ENCODE data around the gene DHX8. TPM values are rescaled to one million over a fixed set of nuclear protein-coding genes. Genes with fewer than 3 reads are reported as not detected.

The DHX8 gene
- total and polyA plus RNA-seq, 10 of the 15 experiments (the other 5 are each of a cell fraction or from before 2014, with no cell fraction given) = 27.6 to 50.4 (median 35.7) TPM

DNA sequence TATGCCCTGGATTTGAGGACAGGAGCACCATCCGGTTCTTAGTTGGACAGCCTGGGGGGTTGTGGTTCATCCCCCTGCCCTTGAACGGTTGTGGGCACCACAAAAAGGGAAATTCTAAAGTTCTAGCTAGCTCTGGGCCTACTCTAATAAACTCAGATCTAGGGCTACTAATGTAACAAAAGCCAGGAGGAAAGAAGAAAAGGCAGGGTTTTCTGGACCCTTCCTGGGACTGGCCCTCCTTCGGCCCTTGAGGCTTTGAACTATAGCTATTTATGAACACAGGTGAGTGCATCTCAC is 47.3 kb downstream of the DHX8 start (continued):
- TF ChIP-seq, protein P1, sequence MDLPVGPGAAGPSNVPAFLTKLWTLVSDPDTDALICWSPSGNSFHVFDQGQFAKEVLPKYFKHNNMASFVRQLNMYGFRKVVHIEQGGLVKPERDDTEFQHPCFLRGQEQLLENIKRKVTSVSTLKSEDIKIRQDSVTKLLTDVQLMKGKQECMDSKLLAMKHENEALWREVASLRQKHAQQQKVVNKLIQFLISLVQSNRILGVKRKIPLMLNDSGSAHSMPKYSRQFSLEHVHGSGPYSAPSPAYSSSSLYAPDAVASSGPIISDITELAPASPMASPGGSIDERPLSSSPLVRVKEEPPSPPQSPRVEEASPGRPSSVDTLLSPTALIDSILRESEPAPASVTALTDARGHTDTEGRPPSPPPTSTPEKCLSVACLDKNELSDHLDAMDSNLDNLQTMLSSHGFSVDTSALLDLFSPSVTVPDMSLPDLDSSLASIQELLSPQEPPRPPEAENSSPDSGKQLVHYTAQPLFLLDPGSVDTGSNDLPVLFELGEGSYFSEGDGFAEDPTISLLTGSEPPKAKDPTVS (IDR thresholded peaks at IDR 0.05; ENCODE audit: low read depth, low read length) = no peak
- TF ChIP-seq EED (IDR thresholded peaks at IDR 0.05; ENCODE audit: low read depth) (no peak), STAT3 (IDR thresholded peaks at IDR 0.05; ENCODE audit: low read depth, low read length) (no peak), RB1 (IDR thresholded peaks at IDR 0.05; ENCODE audit: borderline replicate concordance) (no peak), ZNF274 (IDR thresholded peaks at IDR 0.05; ENCODE audit: insufficient read depth, insufficient read length) (no peak), WRNIP1 (IDR thresholded peaks at IDR 0.05; ENCODE audit: borderline replicate concordance, low read depth, low read length) (no peak), CHD4 (IDR thresholded peaks at IDR 0.05) (no peak), RAD51 (IDR thresholded peaks at IDR 0.05) (no peak)
- TF ChIP-seq, protein P2, sequence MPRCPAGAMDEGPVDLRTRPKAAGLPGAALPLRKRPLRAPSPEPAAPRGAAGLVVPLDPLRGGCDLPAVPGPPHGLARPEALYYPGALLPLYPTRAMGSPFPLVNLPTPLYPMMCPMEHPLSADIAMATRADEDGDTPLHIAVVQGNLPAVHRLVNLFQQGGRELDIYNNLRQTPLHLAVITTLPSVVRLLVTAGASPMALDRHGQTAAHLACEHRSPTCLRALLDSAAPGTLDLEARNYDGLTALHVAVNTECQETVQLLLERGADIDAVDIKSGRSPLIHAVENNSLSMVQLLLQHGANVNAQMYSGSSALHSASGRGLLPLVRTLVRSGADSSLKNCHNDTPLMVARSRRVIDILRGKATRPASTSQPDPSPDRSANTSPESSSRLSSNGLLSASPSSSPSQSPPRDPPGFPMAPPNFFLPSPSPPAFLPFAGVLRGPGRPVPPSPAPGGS (IDR thresholded peaks at IDR 0.05; ENCODE audit: borderline replicate concordance, insufficient read depth, low read depth, low read length, poor library complexity, severe bottlenecking) = no peak
- TF ChIP-seq, protein P3, sequence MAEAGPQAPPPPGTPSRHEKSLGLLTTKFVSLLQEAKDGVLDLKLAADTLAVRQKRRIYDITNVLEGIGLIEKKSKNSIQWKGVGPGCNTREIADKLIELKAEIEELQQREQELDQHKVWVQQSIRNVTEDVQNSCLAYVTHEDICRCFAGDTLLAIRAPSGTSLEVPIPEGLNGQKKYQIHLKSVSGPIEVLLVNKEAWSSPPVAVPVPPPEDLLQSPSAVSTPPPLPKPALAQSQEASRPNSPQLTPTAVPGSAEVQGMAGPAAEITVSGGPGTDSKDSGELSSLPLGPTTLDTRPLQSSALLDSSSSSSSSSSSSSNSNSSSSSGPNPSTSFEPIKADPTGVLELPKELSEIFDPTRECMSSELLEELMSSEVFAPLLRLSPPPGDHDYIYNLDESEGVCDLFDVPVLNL (IDR thresholded peaks at IDR 0.05; ENCODE audit: low read depth, low read length) = no peak

DNA sequence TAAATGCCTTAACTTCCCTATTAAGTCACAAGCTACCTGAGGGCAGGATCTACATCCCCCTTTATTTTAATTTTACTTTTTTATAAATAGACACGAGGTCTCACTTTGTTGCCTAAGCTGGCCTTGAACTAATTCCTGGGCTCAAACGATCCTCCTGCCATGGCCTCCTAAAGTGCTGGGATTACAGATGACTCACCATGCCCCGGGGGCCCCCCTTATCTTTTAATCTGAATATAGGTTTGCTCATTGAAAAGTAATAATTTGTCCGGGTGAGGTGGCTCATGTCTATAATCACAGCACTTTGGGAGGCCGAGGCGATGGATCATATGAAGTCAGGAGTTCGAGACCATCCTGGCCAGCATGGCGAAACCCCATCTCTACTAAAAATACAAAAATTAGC is 48.2 kb downstream of the DHX8 start:
- BruUV-seq (replicated peaks) = no TSS peak
- 77% methylated on average over 8 of the region's 8 CpGs for WGBS (ENCODE audit: insufficient coverage, insufficient replicate concordance, low lambda C conversion rate, missing lambda C conversion rate)
- CTCF ChIA-PET = interaction anchor here (1.3 kb wide), 2 partner anchors 12 to 15 kb away, joined by 3 to 4 read pairs; no protein-coding TSS in a partner anchor
- no peaks in the 10 kb centered on the region for H3K27me3 ChIP-seq (replicated peaks in 1 of 2; ENCODE audit: control insufficient read depth in 2 of 2, insufficient read depth in 2 of 2, low read length in 1 of 2)
- no peaks in the 10 kb centered on the region for H4K20me1 ChIP-seq (ENCODE audit: control insufficient read depth, insufficient read depth)
- in situ Hi-C loops (cut with MboI) (no loop called here), intact Hi-C loops (cut with micrococcal nuclease; ENCODE audit: unreplicated experiment) (no loop called here)
- SMC1A ChIA-PET (ENCODE audit: uncharacterized antibody, unreplicated experiment) = interaction anchor here (2.2 kb wide), 1 partner anchor 12 kb away, joined by 7 read pairs; no protein-coding TSS in a partner anchor
- H3K4me2 ChIP-seq (ENCODE audit: control insufficient read depth, insufficient read depth) = no peak overlapping the region
- DNase-seq (ENCODE audit: low read depth, low spot score) (no peak), ATAC-seq (no peak), FAIRE-seq (no peak)
- H3K27ac ChIP-seq (ENCODE audit: control insufficient read depth, insufficient read depth) = no peak overlapping the region
- POLR2A ChIA-PET = no interaction called here
- H3K79me2 ChIP-seq (ENCODE audit: control insufficient read depth, insufficient read depth, low read length) = no peaks in the 10 kb centered on the region
- RAD21 ChIA-PET (ENCODE audit: unreplicated experiment) = no interaction called here
- H3K9me3 ChIP-seq (replicated peaks; ENCODE audit: control insufficient read depth, insufficient read depth, low read length) = no peaks in the 10 kb centered on the region
- H2AFZ ChIP-seq (ENCODE audit: control insufficient read depth, low read depth, low read length) = no peak overlapping the region
- H3K4me3 ChIP-seq = no peak overlapping the region
- peaks cover 0 to 3% of the 10 kb centered on the region in 2 experiments; a peak in 2 of 4 replicates for H3K36me3 ChIP-seq (ENCODE audit: control insufficient read depth in 2 of 2, insufficient read depth in 2 of 2, low read length in 1 of 2)
- no peaks in the 10 kb centered on the region for H3K4me1 ChIP-seq (ENCODE audit: control insufficient read depth, insufficient read depth, low read length)
- no peak overlapping the region for H3K9ac ChIP-seq (ENCODE audit: control insufficient read depth, insufficient read depth, low read length)
- TF ChIP-seq MEF2B (IDR thresholded peaks at IDR 0.05; ENCODE audit: partially characterized antibody, poor library complexity, severe bottlenecking) (no peak), NR2C1 (IDR thresholded peaks at IDR 0.05) (no peak), POU2F2 (IDR thresholded peaks at IDR 0.05; ENCODE audit: borderline replicate concordance, low read depth, low read length) (no peak)
- TF ChIP-seq, protein P3 (IDR thresholded peaks at IDR 0.05; ENCODE audit: low read depth, low read length) = no peak
- TF ChIP-seq, protein P4, sequence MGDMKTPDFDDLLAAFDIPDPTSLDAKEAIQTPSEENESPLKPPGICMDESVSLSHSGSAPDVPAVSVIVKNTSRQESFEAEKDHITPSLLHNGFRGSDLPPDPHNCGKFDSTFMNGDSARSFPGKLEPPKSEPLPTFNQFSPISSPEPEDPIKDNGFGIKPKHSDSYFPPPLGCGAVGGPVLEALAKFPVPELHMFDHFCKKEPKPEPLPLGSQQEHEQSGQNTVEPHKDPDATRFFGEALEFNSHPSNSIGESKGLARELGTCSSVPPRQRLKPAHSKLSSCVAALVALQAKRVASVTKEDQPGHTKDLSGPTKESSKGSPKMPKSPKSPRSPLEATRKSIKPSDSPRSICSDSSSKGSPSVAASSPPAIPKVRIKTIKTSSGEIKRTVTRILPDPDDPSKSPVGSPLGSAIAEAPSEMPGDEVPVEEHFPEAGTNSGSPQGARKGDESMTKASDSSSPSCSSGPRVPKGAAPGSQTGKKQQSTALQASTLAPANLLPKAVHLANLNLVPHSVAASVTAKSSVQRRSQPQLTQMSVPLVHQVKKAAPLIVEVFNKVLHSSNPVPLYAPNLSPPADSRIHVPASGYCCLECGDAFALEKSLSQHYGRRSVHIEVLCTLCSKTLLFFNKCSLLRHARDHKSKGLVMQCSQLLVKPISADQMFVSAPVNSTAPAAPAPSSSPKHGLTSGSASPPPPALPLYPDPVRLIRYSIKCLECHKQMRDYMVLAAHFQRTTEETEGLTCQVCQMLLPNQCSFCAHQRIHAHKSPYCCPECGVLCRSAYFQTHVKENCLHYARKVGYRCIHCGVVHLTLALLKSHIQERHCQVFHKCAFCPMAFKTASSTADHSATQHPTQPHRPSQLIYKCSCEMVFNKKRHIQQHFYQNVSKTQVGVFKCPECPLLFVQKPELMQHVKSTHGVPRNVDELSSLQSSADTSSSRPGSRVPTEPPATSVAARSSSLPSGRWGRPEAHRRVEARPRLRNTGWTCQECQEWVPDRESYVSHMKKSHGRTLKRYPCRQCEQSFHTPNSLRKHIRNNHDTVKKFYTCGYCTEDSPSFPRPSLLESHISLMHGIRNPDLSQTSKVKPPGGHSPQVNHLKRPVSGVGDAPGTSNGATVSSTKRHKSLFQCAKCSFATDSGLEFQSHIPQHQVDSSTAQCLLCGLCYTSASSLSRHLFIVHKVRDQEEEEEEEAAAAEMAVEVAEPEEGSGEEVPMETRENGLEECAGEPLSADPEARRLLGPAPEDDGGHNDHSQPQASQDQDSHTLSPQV (IDR thresholded peaks at IDR 0.05) = no peak
